Spleen (tissue), 7 donors: ENCODE measurements around the gene CDC27.

Source experiments
- CTCF ChIP-seq, 11 experiments: fragments of 200-600 bp in 7 of 11; fragments of 450-650 bp in 4 of 11; sonication (generic) in 4 of 11; IDR thresholded peaks in 8 of 11; conservative IDR thresholded peaks in 3 of 11; 1 replicate in 7 of 11; 2 replicates in 4 of 11; pipeline versions ENCODE4 v1.4.0 to v1.8.0; 2016 to 2021; ENCODE audit warnings: antibody characterized with exemption in 11 of 11, inconsistent platforms in 4 of 11, mild to moderate bottlenecking in 1 of 11
- POLR2AphosphoS5 ChIP-seq, 3 donors: sonication (generic); formaldehyde crosslinking; IDR thresholded peaks; one replicate each; pipeline ENCODE4 v1.5.1; 2017; ENCODE audit warnings: antibody characterized with exemption in 3 of 3
- donor health status: DM: no; HTN: no; CAD: no; lungs with moderate emphysema.
- donor health status: DM: no; HTN: no; CAD: no.
- donor health status: DM: no; HTN: no; CAD: no.

DNA sequence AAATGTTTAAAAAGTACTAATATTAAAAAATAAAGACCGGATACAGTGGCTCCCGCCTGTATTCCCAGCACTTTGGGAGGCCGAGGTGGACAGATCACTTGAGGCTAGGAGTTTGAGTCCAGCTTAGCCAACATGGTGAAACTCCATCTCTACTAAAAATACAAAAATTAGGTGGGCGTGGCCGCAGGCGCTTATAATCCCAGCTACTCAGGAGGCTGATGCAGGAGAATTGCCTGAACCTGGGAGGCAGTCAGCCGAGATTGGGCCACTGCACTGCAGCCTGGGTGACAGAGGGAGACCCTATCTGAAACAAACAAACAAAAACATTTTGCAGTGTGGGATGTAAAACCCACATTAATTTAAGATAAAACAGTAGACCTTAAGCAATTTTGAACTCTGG, 11.8 kb downstream of the CDC27 start:
- no peak for TF ChIP-seq CTCF (IDR thresholded peaks at IDR 0.05 in 8 of 11, conservative IDR thresholded peaks at IDR 0.05 in 3 of 11)
- no peak for TF ChIP-seq POLR2AphosphoS5 (IDR thresholded peaks at IDR 0.05)
